Measurements from ENCODE around the gene PCDH8. TPM values are rescaled to one million over a fixed set of nuclear protein-coding genes. Genes with fewer than 3 reads are reported as not detected.

PCDH8 gene, protein sequence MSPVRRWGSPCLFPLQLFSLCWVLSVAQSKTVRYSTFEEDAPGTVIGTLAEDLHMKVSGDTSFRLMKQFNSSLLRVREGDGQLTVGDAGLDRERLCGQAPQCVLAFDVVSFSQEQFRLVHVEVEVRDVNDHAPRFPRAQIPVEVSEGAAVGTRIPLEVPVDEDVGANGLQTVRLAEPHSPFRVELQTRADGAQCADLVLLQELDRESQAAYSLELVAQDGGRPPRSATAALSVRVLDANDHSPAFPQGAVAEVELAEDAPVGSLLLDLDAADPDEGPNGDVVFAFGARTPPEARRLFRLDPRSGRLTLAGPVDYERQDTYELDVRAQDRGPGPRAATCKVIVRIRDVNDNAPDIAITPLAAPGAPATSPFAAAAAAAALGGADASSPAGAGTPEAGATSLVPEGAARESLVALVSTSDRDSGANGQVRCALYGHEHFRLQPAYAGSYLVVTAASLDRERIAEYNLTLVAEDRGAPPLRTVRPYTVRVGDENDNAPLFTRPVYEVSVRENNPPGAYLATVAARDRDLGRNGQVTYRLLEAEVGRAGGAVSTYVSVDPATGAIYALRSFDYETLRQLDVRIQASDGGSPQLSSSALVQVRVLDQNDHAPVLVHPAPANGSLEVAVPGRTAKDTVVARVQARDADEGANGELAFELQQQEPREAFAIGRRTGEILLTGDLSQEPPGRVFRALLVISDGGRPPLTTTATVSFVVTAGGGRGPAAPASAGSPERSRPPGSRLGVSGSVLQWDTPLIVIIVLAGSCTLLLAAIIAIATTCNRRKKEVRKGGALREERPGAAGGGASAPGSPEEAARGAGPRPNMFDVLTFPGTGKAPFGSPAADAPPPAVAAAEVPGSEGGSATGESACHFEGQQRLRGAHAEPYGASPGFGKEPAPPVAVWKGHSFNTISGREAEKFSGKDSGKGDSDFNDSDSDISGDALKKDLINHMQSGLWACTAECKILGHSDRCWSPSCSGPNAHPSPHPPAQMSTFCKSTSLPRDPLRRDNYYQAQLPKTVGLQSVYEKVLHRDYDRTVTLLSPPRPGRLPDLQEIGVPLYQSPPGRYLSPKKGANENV
- total RNA-seq (2021) (0.92 to 1.2 TPM (median 1.0 TPM) in 3 replicates), Bru-seq, nascent RNA (percentile 21 among the genes with signal in this experiment)
- long read RNA-seq, experiment 1, partial matches to known transcripts, result 0 of 3 reads
- long read RNA-seq, experiment 1, other reads (novel, unspliced or antisense), result 2 of 3 reads
- long read RNA-seq, experiment 2, full-length matches to known transcripts, result 1 of 1 reads
- long read RNA-seq, experiment 2, partial matches to known transcripts, result 0 of 1 reads
- long read RNA-seq, experiment 2, other reads (novel, unspliced or antisense), result 0 of 1 reads
- long read RNA-seq, experiment 3, result 0 reads

- POLR2A ChIA-PET, result interaction anchor here (1.0 to 2.4 kb wide), 5 partner anchors 104 to 231 kb away, joined by 3 to 8 read pairs (median 5); partner anchors contain the start of gene SUGT1
- Mint-ChIP-seq H3K36me3 (peaks cover 4% of the 10 kb centered on the region; the same call in 1 of the 2 replicates), H3K27ac (no peak within 1 kb of the TSS), H3K4me3 (peak within 1 kb of the TSS; percentile 88), H3K9me3 (no peaks in the 10 kb centered on the region), H3K4me1 (peaks cover 45% of the 10 kb centered on the region), H3K27me3 (ENCODE audit: low read depth) (peaks cover 66% of the 10 kb centered on the region)
- CTCF ChIA-PET, result interaction anchor here (0.6 to 11.1 kb wide), 20 partner anchors 10 to 352 kb away, joined by 3 to 430 read pairs (median 12); partner anchors contain the start of gene SUGT1
- peak; percentile 49 for ATAC-seq
- TF ChIP-seq NFYB (CRISPR knock-in tag; conservative IDR thresholded peaks at IDR 0.05; ENCODE audit: low read depth) (peak; percentile 52), CREB1 (CRISPR knock-in tag; IDR thresholded peaks at IDR 0.05) (no peak)
- TF ChIP-seq, protein P1, sequence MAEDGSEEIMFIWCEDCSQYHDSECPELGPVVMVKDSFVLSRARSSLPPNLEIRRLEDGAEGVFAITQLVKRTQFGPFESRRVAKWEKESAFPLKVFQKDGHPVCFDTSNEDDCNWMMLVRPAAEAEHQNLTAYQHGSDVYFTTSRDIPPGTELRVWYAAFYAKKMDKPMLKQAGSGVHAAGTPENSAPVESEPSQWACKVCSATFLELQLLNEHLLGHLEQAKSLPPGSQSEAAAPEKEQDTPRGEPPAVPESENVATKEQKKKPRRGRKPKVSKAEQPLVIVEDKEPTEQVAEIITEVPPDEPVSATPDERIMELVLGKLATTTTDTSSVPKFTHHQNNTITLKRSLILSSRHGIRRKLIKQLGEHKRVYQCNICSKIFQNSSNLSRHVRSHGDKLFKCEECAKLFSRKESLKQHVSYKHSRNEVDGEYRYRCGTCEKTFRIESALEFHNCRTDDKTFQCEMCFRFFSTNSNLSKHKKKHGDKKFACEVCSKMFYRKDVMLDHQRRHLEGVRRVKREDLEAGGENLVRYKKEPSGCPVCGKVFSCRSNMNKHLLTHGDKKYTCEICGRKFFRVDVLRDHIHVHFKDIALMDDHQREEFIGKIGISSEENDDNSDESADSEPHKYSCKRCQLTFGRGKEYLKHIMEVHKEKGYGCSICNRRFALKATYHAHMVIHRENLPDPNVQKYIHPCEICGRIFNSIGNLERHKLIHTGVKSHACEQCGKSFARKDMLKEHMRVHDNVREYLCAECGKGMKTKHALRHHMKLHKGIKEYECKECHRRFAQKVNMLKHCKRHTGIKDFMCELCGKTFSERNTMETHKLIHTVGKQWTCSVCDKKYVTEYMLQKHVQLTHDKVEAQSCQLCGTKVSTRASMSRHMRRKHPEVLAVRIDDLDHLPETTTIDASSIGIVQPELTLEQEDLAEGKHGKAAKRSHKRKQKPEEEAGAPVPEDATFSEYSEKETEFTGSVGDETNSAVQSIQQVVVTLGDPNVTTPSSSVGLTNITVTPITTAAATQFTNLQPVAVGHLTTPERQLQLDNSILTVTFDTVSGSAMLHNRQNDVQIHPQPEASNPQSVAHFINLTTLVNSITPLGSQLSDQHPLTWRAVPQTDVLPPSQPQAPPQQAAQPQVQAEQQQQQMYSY (CRISPR knock-in tag; IDR thresholded peaks at IDR 0.05), result peak; percentile 30; the same call in 1 of the 2 replicates
- peak; percentile 93 for DNase-seq (ENCODE audit: low spot score)
These were observed at the start of gene PCDH8 for GRCh38 chr13:52848455-52849195. Gene PCDH8 (minus strand): TSS chr13:52848640. CDS start chr13:52848436, 204 bp downstream.

DNA sequence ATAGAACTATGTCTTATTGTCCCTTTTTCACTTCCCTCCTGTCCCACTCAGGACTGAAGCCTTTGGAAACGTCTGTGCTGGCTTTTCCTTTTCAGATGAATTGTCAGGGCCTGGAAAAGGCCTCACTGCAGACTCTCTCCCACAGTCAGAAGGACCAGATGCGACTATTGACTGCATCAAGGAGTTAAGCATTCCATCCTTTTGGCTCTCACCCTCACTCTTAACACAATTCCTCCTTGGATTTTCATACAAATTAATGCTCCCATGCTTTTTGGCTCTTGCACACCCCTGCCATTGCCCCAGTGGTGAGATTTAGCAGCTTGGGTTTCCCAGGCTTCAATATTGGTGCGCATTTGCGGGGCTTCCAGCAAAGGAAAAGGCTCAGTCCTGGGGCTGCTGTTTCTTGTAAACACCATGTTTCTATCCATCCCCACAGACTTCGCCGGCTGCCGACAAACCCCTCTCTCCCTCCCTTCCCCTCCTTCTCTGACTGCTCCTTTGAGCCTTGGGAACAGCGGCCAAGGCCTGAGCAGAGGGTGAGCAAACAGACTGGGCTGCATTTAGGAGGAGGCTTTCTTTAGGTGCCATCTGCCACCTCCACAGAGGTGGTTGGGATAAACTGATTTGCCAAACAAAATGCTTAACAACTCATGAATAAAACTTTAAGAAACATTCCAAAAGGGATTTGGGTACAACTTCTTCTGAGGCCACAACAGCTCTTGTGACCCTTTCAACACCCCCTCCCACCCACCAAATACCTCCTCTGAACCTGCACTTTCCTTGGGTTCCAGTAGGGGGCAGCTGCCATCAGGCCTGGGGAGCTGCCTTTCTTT, 48.6 kb upstream of the PCDH8 start:
- ATAC-seq, result peak; percentile 88

DNA sequence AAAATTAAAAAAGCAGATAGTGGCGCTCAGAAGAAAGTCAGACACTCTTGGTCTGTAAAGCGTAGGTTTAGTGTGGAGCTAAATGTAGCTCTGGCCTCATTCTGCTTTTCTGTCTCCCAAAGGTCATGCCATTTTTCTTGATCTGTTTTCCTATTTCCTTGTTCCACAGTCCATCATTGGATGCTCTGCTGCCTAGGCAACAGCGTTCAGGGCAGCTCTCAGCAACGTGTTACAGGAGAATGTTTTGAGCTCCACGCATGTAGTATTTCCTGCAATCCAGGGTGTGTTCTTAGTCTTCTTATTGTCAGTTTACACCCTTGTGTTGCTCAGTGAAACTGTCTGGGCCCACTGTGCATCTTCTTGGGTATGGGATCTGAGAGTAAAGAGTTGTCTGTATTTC, 46.0 kb upstream of the PCDH8 start:
- Mint-ChIP-seq H3K9me3 (peaks cover 5% of the 10 kb centered on the region; the same call in 1 of the 2 replicates), H3K4me1 (peaks cover 44% of the 10 kb centered on the region), H3K27me3 (ENCODE audit: low read depth) (peaks cover 20% of the 10 kb centered on the region), H3K4me3 (no peak overlapping the region), H3K36me3 (no peaks in the 10 kb centered on the region), H3K27ac (no peak overlapping the region)
- ATAC-seq (no peak), DNase-seq (ENCODE audit: low spot score) (no peak)
- ChIA-PET POLR2A (no interaction called here), CTCF (interaction anchor here (1.2 to 3.1 kb wide), 4 partner anchors 15 to 257 kb away, joined by 3 to 19 read pairs (median 4); no protein-coding TSS in a partner anchor)
- no peak for TF ChIP-seq RELA (CRISPR knock-in tag; IDR thresholded peaks at IDR 0.05; ENCODE audit: borderline replicate concordance)
- TF ChIP-seq MAX (CRISPR knock-in tag; IDR thresholded peaks at IDR 0.05), result no peak
- TF ChIP-seq, protein P2, sequence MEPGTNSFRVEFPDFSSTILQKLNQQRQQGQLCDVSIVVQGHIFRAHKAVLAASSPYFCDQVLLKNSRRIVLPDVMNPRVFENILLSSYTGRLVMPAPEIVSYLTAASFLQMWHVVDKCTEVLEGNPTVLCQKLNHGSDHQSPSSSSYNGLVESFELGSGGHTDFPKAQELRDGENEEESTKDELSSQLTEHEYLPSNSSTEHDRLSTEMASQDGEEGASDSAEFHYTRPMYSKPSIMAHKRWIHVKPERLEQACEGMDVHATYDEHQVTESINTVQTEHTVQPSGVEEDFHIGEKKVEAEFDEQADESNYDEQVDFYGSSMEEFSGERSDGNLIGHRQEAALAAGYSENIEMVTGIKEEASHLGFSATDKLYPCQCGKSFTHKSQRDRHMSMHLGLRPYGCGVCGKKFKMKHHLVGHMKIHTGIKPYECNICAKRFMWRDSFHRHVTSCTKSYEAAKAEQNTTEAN (CRISPR knock-in tag; IDR thresholded peaks at IDR 0.05), result no peak
- TF ChIP-seq RORB (CRISPR knock-in tag; IDR thresholded peaks at IDR 0.05), result no peak
- no peak for TF ChIP-seq NFATC4 (CRISPR knock-in tag; IDR thresholded peaks at IDR 0.05)
- no peak for TF ChIP-seq ZNF219 (CRISPR knock-in tag; IDR thresholded peaks at IDR 0.05; ENCODE audit: borderline replicate concordance)
- no peak for TF ChIP-seq E2F5 (CRISPR knock-in tag; IDR thresholded peaks at IDR 0.05)
- TF ChIP-seq NR1H2 (CRISPR knock-in tag; IDR thresholded peaks at IDR 0.05), result no peak

More for the DNA sequence above, 48.6 kb upstream of the PCDH8 start:
- ChIA-PET CTCF (interaction anchor here (0.6 to 3.0 kb wide), 47 partner anchors 9 to 310 kb away, joined by 3 to 80 read pairs (median 5); no protein-coding TSS in a partner anchor), POLR2A (interaction anchor here (0.9 kb wide), 1 partner anchor 71 kb away, joined by 3 read pairs; no protein-coding TSS in a partner anchor)
- peak; percentile 71 for DNase-seq (ENCODE audit: low spot score)
- peaks cover 34% of the 10 kb centered on the region for H3K27me3 Mint-ChIP-seq (ENCODE audit: low read depth)
- H3K9me3 Mint-ChIP-seq, result no peaks in the 10 kb centered on the region
- H3K4me3 Mint-ChIP-seq, result no peak overlapping the region
- peaks cover 58% of the 10 kb centered on the region for H3K4me1 Mint-ChIP-seq
- H3K27ac Mint-ChIP-seq, result no peak overlapping the region
- no peaks in the 10 kb centered on the region for H3K36me3 Mint-ChIP-seq
- TF ChIP-seq NR3C1 (CRISPR knock-in tag; conservative IDR thresholded peaks at IDR 0.05; ENCODE audit: low read depth), result no peak
- TF ChIP-seq, protein P3, sequence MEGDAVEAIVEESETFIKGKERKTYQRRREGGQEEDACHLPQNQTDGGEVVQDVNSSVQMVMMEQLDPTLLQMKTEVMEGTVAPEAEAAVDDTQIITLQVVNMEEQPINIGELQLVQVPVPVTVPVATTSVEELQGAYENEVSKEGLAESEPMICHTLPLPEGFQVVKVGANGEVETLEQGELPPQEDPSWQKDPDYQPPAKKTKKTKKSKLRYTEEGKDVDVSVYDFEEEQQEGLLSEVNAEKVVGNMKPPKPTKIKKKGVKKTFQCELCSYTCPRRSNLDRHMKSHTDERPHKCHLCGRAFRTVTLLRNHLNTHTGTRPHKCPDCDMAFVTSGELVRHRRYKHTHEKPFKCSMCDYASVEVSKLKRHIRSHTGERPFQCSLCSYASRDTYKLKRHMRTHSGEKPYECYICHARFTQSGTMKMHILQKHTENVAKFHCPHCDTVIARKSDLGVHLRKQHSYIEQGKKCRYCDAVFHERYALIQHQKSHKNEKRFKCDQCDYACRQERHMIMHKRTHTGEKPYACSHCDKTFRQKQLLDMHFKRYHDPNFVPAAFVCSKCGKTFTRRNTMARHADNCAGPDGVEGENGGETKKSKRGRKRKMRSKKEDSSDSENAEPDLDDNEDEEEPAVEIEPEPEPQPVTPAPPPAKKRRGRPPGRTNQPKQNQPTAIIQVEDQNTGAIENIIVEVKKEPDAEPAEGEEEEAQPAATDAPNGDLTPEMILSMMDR (IDR thresholded peaks at IDR 0.05), result peak; percentile 90
